Fibroblast of lung (primary cell): Measurements from ENCODE around the gene UBE3C.

Experiments
- CTCF ChIP-seq, 2 donors: IDR thresholded peaks in 1 of 2; conservative IDR thresholded peaks in 1 of 2; 1 replicate in 1 of 2; 2 replicates in 1 of 2; pipeline ENCODE4 v1.5.1; 2011 to 2012; ENCODE audit warnings: low read length in 2 of 2, control low read depth in 1 of 2, inconsistent platforms in 1 of 2, low read depth in 1 of 2, mild to moderate bottlenecking in 1 of 2
- EZH2 ChIP-seq: IDR thresholded peaks from 2 replicates; pipeline ENCODE4 v1.5.1; 2012; ENCODE audit warnings: low read length, control low read depth, mild to moderate bottlenecking; ENCODE audit errors: missing control alignments

- no peak for TF ChIP-seq CTCF (conservative IDR thresholded peaks at IDR 0.05 in 1 of 2, IDR thresholded peaks at IDR 0.05 in 1 of 2; ENCODE audit: low read depth in 1 of 2, low read length in 2 of 2)
- TF ChIP-seq EZH2 = no peak
Measured at GRCh38 chr7:157153260-157153659, 14.5 kb downstream of the UBE3C start.
